GM21526 (cell line): ENCODE measurements around the gene CATSPERB.
"Not testable (repeated sequence)": the region's sequence is repeated elsewhere in the genome, so short reads cannot be mapped to it uniquely, and the experiment has no call there.

ENCODE experiments used
- ATAC-seq: cut with Tn5 transposase; IDR thresholded peaks from one replicate; pipeline ENCODE4 v1.9.1; 2021; ENCODE audit warnings: moderate library complexity; ENCODE audit not compliant: unreplicated experiment, low FRiP score

CATSPERB gene

DNA sequence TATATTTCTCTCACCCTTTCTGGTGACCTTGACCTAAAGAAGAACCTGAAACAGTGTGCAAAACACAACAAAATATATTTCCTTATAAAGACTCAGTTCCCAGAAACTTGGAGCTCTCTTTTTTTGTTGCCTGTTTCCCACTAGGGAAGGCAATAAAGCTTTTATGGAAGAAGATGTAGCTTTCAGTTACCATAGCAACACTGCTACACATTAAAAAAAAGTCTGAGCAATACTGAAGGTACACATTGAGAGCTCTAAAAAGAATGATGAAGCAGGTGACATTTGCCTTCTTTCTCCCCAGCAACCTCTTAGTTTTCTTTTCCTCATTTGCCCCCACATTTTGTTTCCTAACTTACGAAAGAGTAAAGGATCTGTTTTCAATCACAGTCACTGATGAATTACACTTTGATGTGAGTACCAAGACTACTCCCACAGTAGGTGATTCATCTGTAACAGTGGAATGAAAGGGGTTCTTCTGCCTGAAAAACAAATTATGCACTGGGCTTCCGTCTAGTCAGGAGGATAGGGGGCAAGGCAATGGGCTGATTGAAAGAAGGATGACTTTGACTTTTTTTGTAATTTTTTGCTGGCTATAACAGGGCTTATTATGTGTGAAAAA is 1.1 kb upstream of the CATSPERB start:
- ATAC-seq = no peak

GRCh38 chr14:91732439-91732838 is 553 bp upstream of the CATSPERB start:
- ATAC-seq = no peak

- ATAC-seq = no peak
Observed at GRCh38 chr14:91731018-91731417, 868 bp downstream of the CATSPERB start.

DNA sequence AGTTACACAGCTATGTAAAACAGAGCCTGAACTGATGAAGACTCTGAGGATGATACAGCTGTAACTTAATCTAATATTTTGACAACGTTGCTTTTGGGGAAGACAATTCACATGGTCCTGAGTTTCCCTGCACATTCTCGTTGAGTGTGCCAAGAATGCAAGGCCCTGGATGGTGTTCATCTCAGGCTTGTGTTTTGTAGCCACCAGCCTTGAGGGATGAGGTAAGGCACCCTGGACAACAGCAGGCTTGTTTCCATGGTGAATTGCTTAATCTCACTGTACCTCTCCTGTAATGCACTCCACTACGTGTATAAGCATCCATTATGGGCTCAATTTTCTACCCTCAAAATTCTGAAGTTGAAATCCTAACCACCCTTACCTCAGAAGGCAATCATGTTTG is 2.1 kb downstream of the CATSPERB start:
- ATAC-seq = no peak

GRCh38 chr14:91728616-91729183 is 3.2 kb downstream of the CATSPERB start:
- ATAC-seq = no peak

DNA sequence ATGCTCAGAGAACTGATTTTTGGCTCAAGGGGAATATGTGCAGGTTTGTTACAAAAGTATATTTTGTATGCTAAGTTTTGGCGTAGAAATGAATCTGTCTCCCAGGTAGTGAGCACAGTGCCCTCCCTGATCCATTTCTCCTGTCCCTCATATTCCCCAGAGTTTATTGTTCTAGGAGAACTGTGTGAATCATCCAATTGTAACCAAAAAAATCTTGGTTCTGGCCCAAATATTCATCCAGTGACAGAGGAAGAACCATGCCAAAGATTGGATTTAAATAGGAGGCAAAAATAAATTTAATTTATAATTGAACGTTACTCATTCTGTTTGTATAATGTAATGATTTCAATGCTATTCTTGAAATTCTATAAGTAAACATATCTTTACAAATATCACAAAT is 4.8 kb downstream of the CATSPERB start:
- ATAC-seq = no peak

- ATAC-seq = no peak
Observed at GRCh38 chr14:91723501-91723900, 8.4 kb downstream of the CATSPERB start.

DNA sequence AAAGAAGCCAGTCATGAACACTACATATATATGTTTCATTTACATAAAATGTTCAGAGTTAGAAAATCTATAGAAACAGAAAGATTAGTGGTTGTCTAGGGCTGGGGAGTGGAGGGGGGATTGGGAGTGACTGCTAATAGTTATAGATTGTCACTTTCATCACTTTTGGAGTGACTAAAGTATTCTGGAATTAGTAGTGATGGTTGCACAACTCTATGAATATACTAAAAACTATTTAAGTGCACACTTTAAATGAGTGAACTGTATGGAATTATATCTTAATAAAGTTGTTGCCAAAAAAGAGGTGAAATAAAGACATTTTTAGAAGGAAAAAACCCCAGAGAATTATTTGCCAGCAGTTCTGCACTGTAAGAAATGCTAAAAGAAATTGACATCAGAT is 9.5 kb downstream of the CATSPERB start:
- no peak for ATAC-seq

DNA sequence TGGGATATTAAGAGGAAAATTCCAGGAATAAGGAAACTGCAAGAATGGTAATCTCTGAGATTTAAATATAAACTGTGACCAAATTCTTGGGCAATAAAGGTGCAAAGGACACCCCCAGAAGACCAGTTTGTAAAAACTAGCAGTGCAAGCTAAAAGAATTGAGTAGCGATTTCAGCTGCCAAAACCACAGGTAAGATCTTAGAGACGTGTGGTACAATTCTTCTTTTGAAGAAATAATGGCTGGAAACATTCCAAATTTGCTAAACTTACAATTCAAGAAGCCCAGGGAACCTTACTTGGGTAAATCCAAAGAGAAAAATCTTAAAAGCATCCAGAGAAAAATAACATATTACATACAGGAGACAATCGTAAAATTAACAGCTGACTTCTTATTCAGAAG is 12.0 kb downstream of the CATSPERB start:
- no peak for ATAC-seq

DNA sequence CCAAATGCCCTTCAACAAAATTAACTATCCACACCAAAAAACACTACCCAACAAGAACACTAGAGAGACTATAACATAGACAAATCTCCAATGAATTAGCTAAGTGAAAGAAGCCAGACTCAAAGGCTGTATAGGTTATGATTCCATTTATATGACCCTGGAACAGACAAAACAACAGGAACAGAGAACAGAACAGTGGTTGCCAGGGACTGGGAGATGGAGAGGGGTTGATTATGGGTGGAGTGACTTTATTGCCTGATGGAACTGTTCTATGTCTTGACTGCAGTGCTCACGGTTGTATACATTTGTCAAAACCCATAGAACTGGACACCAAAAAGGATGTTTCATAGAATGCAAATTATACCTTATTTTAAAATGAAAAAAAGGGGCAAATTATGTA is 14.9 kb downstream of the CATSPERB start:
- ATAC-seq = no peak

DNA sequence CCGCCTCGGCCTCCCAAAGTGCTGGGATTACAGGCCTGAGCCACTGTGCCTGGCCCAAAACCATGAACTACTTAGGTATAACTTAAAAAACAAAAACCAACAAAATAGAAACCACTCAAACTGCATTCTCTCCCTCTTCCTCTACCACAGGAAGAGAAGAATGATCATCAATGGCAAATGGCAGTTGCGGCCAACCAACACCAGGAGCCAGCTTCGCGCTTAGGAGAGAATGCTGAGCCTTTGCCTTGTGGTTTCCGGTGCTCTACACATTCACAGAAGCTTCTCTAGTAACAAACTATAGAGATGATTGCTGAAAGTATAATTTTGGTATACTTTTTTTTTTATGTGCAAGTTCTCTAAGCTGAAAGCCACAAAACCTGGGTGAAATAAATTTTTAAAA is 17.1 kb downstream of the CATSPERB start:
- ATAC-seq = no peak

GRCh38 chr14:91708795-91709194 is 23.1 kb downstream of the CATSPERB start:
- ATAC-seq = no peak

- ATAC-seq = no peak
Observed at GRCh38 chr14:91706996-91707395, 24.9 kb downstream of the CATSPERB start.

DNA sequence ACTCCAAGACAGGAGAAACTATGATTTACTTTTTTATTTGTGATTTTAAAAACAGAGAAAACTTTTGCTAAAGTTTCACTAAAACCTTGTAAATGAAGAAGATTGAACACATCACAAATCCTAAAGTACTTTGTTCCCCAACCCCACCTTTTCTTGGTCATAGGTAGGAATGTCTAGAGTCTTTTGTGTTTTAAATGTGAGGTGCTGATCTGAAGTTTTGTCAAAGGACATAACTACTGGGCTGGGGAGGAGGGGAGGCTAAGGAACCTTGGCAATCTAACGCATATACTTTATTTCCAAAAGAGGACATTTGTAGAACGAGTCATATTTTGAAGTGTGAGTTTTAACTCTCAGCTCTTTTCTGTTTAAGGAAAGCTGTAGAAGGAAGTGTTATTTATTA is 37.2 kb downstream of the CATSPERB start:
- no peak for ATAC-seq

GRCh38 chr14:91693346-91693745 is 38.5 kb downstream of the CATSPERB start:
- ATAC-seq = no peak

- ATAC-seq = no peak
Observed at GRCh38 chr14:91692075-91692474, 39.8 kb downstream of the CATSPERB start.

DNA sequence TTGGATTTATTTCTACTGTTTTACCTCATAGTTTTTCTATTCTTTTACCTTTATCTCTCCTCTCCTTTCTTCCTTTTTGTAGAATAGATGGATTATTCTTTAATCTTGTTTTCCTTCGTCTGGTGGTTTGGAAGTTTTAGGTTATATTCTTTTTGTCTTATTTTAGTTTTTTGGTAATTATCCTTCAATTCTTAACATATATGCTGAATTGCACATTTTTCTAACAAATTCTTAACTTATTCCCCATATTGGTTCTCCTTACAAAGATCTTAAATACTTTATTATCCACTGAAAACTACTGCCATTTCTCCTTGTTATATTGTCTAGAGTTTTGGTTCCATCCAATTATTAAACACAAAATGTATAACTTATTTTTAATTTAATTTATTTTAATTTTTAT is 42.3 kb downstream of the CATSPERB start:
- no peak for ATAC-seq

DNA sequence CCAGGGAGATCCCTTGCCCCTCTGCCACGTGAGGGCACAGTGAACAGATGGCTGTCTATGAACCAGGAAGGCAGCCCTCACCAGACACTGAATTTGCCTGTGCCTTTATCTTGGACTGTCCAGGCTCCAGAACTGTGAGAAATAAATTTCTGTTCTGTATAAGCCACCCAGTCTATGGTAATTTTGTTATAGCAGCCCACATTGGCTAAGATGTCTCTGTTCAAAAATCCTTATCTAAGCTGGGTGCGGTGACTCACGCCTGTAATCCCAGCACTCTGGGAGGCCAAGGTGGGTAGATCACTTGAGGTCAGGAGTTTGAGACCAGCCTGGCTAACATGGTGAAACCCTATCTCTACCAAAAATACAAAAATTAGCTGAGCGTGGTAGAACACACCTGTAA is 44.5 kb downstream of the CATSPERB start:
- ATAC-seq = not testable (repeated sequence)

GRCh38 chr14:91685600-91685999 is 46.3 kb downstream of the CATSPERB start:
- ATAC-seq = no peak

DNA sequence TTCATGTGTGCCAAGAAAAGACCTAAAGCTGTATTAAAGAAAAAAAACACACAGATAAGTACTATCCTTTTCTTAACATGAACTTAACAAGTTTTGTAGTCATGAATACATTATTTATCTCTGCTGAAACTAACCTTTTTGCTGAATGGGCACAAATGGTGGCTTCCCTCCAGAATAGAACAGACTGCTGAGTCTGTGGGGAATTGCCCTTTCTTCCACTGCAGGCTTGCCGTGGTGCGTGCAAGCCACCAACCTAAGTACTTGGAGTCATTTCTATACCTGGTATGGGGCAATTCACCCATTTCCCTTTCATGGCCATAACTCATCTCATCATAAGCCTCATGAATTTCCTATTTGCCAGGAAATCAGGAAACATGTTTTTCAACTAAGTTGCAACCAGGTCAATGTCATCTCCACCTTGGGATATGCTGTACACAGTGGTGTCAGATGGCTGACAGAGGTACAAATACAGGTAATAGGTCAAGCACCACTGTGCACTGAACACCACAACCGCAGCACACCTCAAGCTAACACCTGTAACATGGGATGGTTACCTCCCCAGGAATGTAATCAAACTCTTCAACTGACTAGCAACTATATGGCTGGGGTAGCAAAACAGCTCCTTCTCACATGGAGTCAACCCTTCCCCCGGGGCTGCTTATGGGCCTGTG is 49.9 kb downstream of the CATSPERB start:
- ATAC-seq = no peak

- ATAC-seq = no peak
Observed at GRCh38 chr14:91681118-91681517, 50.8 kb downstream of the CATSPERB start.

DNA sequence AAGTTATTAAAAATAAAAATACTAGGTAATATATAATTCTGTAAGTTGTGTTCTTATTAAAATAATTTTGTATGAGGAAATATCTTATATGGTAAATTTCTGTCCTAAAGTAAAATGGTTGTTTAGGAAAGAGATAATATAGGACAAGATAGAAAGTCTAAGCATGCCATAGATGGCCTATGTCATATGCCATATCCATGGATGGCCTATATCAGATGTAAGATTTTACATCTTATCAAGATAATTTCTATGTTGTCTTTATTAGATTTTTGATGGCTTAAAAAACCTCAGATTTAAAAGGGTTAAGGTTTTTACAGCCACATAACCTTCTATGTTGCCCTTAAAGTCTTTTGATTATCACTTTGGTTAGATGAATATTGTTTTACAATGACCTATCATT is 52.6 kb downstream of the CATSPERB start:
- no peak for ATAC-seq
